ENCODE measurements around the gene TSPAN31. TPM values are rescaled to one million over a fixed set of nuclear protein-coding genes. Genes with fewer than 3 reads are reported as not detected.

Gene TSPAN31
- total RNA-seq, 1 donor from 2014 or later, result 32.8 TPM

DNA sequence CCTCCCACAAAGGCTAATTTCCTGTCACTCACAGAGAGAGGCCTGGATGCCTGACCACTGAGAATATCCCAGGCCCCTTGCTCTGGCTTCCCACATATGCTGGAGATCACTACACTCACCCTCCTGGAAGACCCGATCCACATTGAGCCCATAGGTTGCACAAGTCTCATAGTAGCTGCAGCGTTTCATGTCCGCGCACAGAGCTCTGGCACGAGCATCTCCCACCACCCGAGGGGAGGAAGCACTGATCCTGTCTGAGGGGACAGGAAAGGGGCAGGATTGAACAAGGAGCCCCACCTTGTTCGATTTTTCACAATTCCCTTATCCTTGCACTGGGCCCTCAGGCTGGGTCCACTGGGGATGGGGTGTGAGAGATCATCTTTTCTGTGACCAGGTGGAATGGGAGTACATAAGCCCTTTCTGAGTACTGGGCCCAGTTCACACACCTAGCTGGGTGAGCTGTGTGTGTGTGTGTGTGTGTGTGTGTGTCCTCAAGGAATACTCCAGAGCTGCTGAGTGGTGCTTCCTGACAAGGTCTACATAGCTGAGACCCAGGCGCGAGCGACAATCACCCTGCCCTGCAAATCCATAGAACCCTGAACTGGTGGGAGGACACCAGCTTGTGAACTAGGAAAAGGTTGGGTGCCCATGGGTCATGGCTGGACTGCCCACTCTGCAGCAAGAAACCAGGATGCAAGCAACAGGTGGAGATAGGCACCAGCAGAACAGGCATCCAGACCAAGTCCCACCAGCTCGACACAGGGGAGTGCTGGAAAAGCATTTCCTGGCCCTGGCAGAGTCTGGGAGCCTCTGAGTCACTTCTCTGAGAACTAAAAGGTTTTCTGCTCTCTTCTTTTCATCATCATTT, 11.9 kb upstream of the TSPAN31 start:
- no peak for DNase-seq
- intact Hi-C loops (cut with micrococcal nuclease), result no loop called here
- ATAC-seq, result no peak

GRCh38 chr12:57733928-57734327, 10.9 kb upstream of the TSPAN31 start:
- DNase-seq, result no peak
- intact Hi-C loops (cut with micrococcal nuclease), result no loop called here
- no peak for ATAC-seq

GRCh38 chr12:57734591-57734990, 10.2 kb upstream of the TSPAN31 start:
- intact Hi-C loops (cut with micrococcal nuclease), result no loop called here
- ATAC-seq, result no peak
- DNase-seq, result no peak

GRCh38 chr12:57735198-57735855, 9.5 kb upstream of the TSPAN31 start:
- DNase-seq (no peak), ATAC-seq (no peak)
- intact Hi-C loops (cut with micrococcal nuclease), result no loop called here

DNA sequence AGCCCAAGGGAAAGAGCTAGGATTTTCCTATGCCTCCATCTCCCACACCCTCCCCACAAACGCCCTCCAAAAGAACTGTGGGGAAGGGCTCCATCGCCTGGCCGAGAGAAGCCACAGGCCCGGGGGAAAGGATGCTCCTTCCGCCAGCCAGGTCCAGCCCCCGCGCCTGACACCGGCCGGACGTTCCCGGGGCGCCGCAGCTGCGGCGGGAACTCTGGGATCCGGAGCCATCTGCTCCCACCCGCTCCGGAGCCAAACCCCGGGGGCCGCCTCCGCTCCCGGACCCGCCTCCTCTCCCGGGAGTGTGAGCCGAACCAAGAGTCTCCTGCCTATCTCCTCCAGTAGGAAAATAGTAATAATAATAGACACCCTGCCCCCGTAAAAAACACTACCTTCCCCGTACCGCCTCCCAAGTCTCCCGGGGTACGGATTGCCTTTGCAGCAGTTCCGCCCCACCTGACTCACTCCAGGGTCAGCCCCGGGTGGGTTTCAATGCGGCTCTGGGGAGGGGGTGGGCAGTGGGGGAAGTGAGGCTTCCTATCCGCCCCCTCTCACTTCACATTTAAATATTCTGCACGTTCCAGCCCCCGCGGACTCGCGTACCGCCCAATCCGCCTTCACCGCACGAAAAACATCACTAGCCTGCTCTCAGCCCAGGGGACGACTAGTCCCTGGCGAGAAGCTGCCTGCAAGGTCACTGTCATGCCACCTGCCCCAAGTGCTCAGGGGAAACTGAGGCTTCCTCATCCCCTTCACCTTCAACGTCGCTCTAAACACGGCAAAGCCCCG, 8.7 kb upstream of the TSPAN31 start:
- ATAC-seq (peak; percentile 55), DNase-seq (peak; percentile 63)
- intact Hi-C loops (cut with micrococcal nuclease), result no loop called here

- ATAC-seq, result no peak
- intact Hi-C loops (cut with micrococcal nuclease), result no loop called here
- DNase-seq, result no peak
These were observed 7.9 kb upstream of the TSPAN31 start for GRCh38 chr12:57736741-57737466.

- DNase-seq, result no peak
- no peak for ATAC-seq
- intact Hi-C loops (cut with micrococcal nuclease), result no loop called here
These were observed 7.1 kb upstream of the TSPAN31 start for GRCh38 chr12:57737467-57738460.

DNA sequence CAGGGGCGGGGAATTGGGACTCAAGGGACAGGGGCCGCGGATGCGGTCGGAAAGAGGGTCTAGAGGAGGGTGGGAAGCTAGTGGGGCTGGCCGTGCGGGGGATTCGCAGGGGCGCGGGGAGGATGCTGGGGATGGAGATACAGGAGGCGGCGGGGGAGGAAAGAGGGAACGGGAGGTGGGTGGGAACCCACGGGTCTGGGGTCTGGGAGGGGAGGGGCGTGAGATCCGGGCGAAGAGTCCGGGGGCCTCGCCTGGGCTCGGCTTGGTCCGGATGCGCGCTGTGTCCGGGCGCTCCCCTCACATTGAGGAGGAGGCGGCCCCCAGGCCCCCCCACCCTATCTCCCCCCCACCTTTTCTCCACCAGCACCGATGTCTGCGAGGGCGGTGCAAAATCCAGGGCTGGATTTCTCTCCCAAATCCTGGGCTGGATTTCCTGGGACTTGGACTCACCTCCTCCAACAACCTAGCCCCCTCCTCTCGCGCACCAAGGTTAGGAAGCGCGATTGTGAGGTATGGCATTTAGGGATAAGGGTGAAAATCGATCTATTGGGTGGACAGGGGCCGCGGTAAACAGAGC, 6.1 kb upstream of the TSPAN31 start, which contains the start of gene AGAP2:
AGAP2 (minus strand) TSS at position 82 of the 577 bp plus-strand sequence. CDS start 496 bp downstream, outside the sequence.
- no peak for ATAC-seq
- intact Hi-C loops (cut with micrococcal nuclease), result no loop called here
- DNase-seq, result no peak

DNA sequence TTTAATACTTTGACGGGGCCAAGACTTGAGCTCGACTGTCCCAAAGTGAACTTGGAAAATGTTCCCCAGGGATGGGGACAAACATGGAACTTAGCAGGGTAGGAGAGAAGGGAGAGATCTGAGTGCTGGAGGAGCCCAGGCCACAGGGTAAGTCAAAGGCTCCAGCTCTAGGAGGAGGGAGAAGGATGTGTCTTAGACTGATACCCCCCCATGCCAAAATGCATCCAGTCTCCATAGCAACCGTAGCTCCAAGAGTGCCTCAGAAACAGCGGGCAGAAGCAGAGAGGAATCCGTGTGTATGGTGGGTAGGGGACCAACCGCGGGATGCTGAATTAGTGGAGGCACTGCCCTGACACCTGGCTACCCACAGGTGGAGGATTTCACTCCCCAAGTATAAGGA, 5.5 kb upstream of the TSPAN31 start:
- intact Hi-C loops (cut with micrococcal nuclease), result no loop called here
- ATAC-seq (no peak), DNase-seq (no peak)

GRCh38 chr12:57739914-57740538, 4.8 kb upstream of the TSPAN31 start:
- DNase-seq (no peak), ATAC-seq (no peak)
- intact Hi-C loops (cut with micrococcal nuclease), result no loop called here

- ATAC-seq, result no peak
- no peak for DNase-seq
- intact Hi-C loops (cut with micrococcal nuclease), result no loop called here
These were observed 4.0 kb upstream of the TSPAN31 start for GRCh38 chr12:57740656-57741412.

- no peak for DNase-seq
- ATAC-seq, result peak; percentile 4
- intact Hi-C loops (cut with micrococcal nuclease), result no loop called here
These were observed 3.4 kb upstream of the TSPAN31 start for GRCh38 chr12:57741413-57741789.

DNA sequence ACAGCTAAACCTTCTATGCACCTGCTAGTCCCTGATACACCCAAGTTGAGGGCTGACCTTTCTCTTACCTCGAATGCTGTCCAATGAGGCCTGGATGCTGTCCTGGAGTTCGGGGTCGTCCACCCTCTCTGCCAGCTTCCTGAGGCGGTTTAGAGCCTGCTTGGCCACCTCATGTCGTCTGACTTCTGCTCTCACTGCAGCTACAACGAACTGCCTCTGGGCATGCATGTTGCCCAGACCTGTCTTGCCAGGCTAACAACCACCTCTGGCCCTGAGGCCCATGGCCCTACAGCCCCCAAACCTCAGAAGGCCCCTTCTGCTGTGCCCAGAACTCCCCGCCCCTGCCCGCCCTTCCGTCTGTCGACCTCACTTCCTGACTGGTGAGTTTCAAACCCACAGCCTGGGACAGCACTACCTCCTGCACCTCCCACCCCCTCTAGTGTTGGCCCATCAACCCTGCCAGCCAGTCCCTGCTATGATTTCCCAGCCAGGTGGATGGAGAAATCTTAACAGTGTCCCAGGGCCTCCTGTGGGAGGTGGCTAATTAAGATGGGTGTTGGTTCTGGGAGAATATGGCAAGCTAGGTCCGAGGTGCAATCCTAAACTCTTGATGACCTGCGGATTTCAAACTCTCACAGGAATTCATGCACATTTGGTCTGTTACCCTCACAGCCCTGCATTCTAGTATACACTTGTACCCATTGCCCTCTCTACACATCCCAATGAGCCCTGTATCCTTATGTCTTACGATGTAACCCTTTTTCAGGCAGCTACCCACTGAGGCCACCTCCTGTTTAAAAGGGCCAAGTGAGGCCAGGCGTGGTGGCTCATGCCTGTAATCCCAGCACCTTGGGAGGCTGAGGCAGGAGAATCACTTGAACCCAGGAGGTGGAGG, 2.7 kb upstream of the TSPAN31 start:
- intact Hi-C loops (cut with micrococcal nuclease), result no loop called here
- DNase-seq, result no peak
- no peak for ATAC-seq

DNA sequence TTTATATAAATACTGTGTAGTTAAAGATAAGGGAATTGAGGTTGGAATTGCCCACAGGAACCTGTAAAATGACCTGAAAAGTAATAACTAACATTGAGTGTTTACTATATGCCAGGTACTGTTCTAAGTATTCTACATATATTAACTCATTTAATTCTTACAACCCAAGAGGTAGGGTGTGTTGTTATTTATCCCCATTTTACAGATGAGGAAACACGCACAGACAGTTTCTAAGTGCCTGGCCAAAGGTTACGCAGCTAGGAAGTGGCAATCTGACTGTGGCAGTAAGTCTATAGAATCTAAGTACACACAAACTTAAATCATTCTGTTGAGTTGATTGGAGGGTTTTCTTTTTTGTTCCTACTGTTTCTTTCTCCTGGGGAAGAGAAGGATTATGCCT, 1.1 kb upstream of the TSPAN31 start:
- ATAC-seq (no peak), DNase-seq (no peak)
- intact Hi-C loops (cut with micrococcal nuclease), result no loop called here

- DNase-seq, result peak; percentile 73
- intact Hi-C loops (cut with micrococcal nuclease), result no loop called here
- peak; percentile 58 for ATAC-seq
These were observed 554 bp upstream of the TSPAN31 start for GRCh38 chr12:57744194-57744776.

All from left ventricle myocardium superior (tissue), 1 donor.